K562 (cell line): ENCODE data around the gene NRGN. TPM values are rescaled to one million over a fixed set of nuclear protein-coding genes. Genes with fewer than 3 reads are reported as not detected.

ENCODE experiments used
- ATAC-seq: fragments of 200-7000 bp; cut with Tn5 transposase; 3 replicates; pipeline ENCODE4 v1.9.1; 2020; ENCODE audit warnings: moderate library complexity
- BruUV-seq: library from RNA; stranded (reverse); fragments of 400-500 nt; replicated peaks from 2 replicates; lab custom pipeline; 2021; lab: Mats Ljungman, UMichigan
- CTCF ChIA-PET: fragments of 300-600 bp; formaldehyde crosslinking; extraction: SDS; loops from one replicate; lab custom pipeline; 2021; ENCODE audit warnings: low intra/inter-chr PET ratio; lab: Yijun Ruan, JAX
- POLR2A ChIA-PET: fragments of 300-600, 350-650 bp; sonication (Branson Sonifier 250); formaldehyde crosslinking; extraction: SDS; loops from one replicate; lab custom pipeline; 2021; ENCODE audit warnings: antibody characterized with exemption, inconsistent platforms; lab: Yijun Ruan, JAX
- DNase-seq, 4 experiments: peaks; one replicate each; pipeline versions ENCODE4 v3.0.0 to v3.0.0-alpha.2; 2011 to 2018; ENCODE audit warnings: low spot score in 3 of 4, mixed read lengths in 3 of 4; ENCODE audit errors: extremely low read depth in 1 of 4
- FAIRE-seq: peaks from 2 replicates; lab custom pipeline; 2011; peaks lifted over from hg19 to GRCh38; lab: Jason Lieb, UNC
- H2AFZ ChIP-seq: 2 replicates; pipeline ENCODE4 v1.6.0; 2011; ENCODE audit warnings: low read depth, low read length, control low read depth, inconsistent platforms
- H3K27ac ChIP-seq: fragments of 200-600 bp; 3 replicates; pipeline ENCODE4 v1.8.0; 2011; ENCODE audit warnings: low read depth, mild to moderate bottlenecking, control low read depth, inconsistent platforms, low read length, moderate library complexity, mixed read lengths; ENCODE audit errors: extremely low read depth
- H3K27me3 ChIP-seq, 2 experiments: fragments of 300-600 bp in 1 of 2; 2 replicates in 1 of 2; 3 replicates in 1 of 2; pipeline versions ENCODE4 v1.6.0 to v1.8.0; 2011; ENCODE audit warnings: inconsistent platforms in 2 of 2, low read length in 2 of 2, mild to moderate bottlenecking in 1 of 2, mixed read lengths in 1 of 2, moderate library complexity in 1 of 2; ENCODE audit not compliant: control insufficient read depth in 2 of 2, insufficient read depth in 2 of 2
- H3K36me3 ChIP-seq: fragments of 300-600 bp; 3 replicates; pipeline ENCODE4 v1.8.0; 2011; ENCODE audit warnings: mild to moderate bottlenecking, low read length, inconsistent platforms; ENCODE audit not compliant: control insufficient read depth, insufficient read depth
- H3K4me1 ChIP-seq, 2 experiments: fragments of 200-600 bp in 1 of 2; replicated peaks in 1 of 2; 2 replicates in 1 of 2; 3 replicates in 1 of 2; pipeline versions ENCODE4 v1.5.1 to v1.8.0; 2011; ENCODE audit warnings: inconsistent platforms in 2 of 2, low read length in 2 of 2, mild to moderate bottlenecking in 1 of 2, mixed read lengths in 1 of 2, moderate library complexity in 1 of 2; ENCODE audit not compliant: control insufficient read depth in 2 of 2, insufficient read depth in 2 of 2
- H3K4me2 ChIP-seq: 2 replicates; pipeline ENCODE4 v1.6.1; 2011; ENCODE audit warnings: low read length, control low read depth, inconsistent platforms, mixed read lengths; ENCODE audit not compliant: insufficient read depth
- H3K4me3 ChIP-seq: fragments of 200-600 bp; sonication (generic), shearing (Covaris generic); 2 replicates; pipeline ENCODE4 v1.5.1; 2016; ENCODE audit warnings: control low read depth, inconsistent platforms
- H3K79me2 ChIP-seq: fragments of 200-600 bp; 3 replicates; pipeline ENCODE4 v1.8.0; 2011; ENCODE audit warnings: low read length, inconsistent platforms; ENCODE audit not compliant: control insufficient read depth, insufficient read depth
- H3K9ac ChIP-seq, 2 experiments: 2 replicates each; pipeline versions ENCODE4 v1.6.0 to v1.6.1; 2011; ENCODE audit warnings: low read depth in 2 of 2, low read length in 2 of 2, control low read depth in 1 of 2, inconsistent platforms in 1 of 2, mild to moderate bottlenecking in 1 of 2, mixed read lengths in 1 of 2; ENCODE audit not compliant: insufficient read depth in 1 of 2
- H3K9me1 ChIP-seq: one replicate; pipeline ENCODE4 v1.6.0; 2011; ENCODE audit warnings: inconsistent platforms, mild to moderate bottlenecking, low read length, moderate library complexity; ENCODE audit not compliant: control insufficient read depth, insufficient read depth
- H3K9me3 ChIP-seq: replicated peaks from 2 replicates; pipeline ENCODE4 v1.5.1; 2011; ENCODE audit warnings: low read depth, low read length, inconsistent platforms; ENCODE audit not compliant: control insufficient read depth, insufficient read depth
- H4K20me1 ChIP-seq: replicated peaks from 2 replicates; pipeline ENCODE4 v1.6.1; 2011; ENCODE audit warnings: low read length, inconsistent platforms, mixed read lengths; ENCODE audit not compliant: control insufficient read depth, insufficient read depth
- MBD1 ChIP-seq: fragments of 250-450 bp; sonication (Bioruptor Pico); IDR thresholded peaks from 2 replicates; pipeline ENCODE4 v1.8.0; 2022; ENCODE audit warnings: inconsistent platforms
- PCBP1 ChIP-seq: fragments of 200-400 bp; formaldehyde crosslinking; IDR thresholded peaks from 2 replicates; pipeline ENCODE4 v1.6.1; 2018; ENCODE audit warnings: mild to moderate bottlenecking, low read depth, low read length; ENCODE audit not compliant: poor library complexity, severe bottlenecking
- WGBS: fragments of 100-300 bp; shearing (Covaris generic); methylation state at CpG from one replicate; pipeline ENCODE4 v1.1.6; 2016; ENCODE audit warnings: low coverage, mixed read lengths; ENCODE audit not compliant: insufficient coverage; ENCODE audit errors: missing lambda C conversion rate; 5-methylcytosine and 5-hydroxymethylcytosine counted together
- in situ Hi-C: fragments of 300-500 bp; cut with MboI; formaldehyde crosslinking; loops from 4 replicates; pipeline ENCODE4 v1.15.0; 2018; ENCODE audit warnings: inconsistent platforms, mixed read lengths
- intact Hi-C: fragments of 100-400 bp; cut with micrococcal nuclease; formaldehyde crosslinking; loops from 2 replicates; pipeline ENCODE4 v1.14.2; 2022
- polyA plus RNA-seq, 8 experiments: library from polyadenylated mRNA; depleted of rRNA in 4 of 8; stranded (reverse) in 5 of 8; unstranded in 3 of 8; fragments of >200 nt; fragmentation: Nextera tagmentation in 2 of 8; fragmentation: Illumina TruSeq in 1 of 8; extraction: Ambion mirVana in 2 of 8; extraction: Trizol in 1 of 8; gene quantifications; 2 replicates each; pipeline versions ENCODE4 v1.2.1 to v1.2.3, GENCODE V29; 2011 to 2014; ENCODE audit warnings: inconsistent platforms in 1 of 8, missing spikeins in 1 of 8
- total RNA-seq, 7 experiments: library from RNA; depleted of rRNA in 6 of 7; stranded (reverse); fragments of >200 nt in 6 of 7; fragmentation: Illumina TruSeq in 2 of 7; extraction: Trizol in 2 of 7; gene quantifications; 2 replicates each; pipeline versions ENCODE4 v1.2.1 to v1.2.3, GENCODE V29; 2011 to 2021; ENCODE audit warnings: low replicate concordance in 1 of 7

NRGN gene
- total and polyA plus RNA-seq, 9 of the 15 experiments (the other 6 are each of a cell fraction or from before 2014, with no cell fraction given): 0.29 to 7.8 (median 3.5) TPM; not detected in 2

- Histone ChIP-seq H3K27ac (no peak overlapping the region), H3K4me1 (peaks cover 13 to 14% of the 10 kb centered on the region in 2 experiments; a peak in 4 of 5 replicates), H4K20me1 (0 out of 2 replicates have a peak, but pooled peaks cover 9% of the 10 kb centered on the region), H3K9ac (no peak overlapping the region), H3K9me1 (no peaks in the 10 kb centered on the region), H2AFZ (no peak overlapping the region), H3K9me3 (no peaks in the 10 kb centered on the region), H3K79me2 (no peaks in the 10 kb centered on the region), H3K4me3 (no peak overlapping the region), H3K36me3 (no peaks in the 10 kb centered on the region), H3K27me3 (peaks cover 15 to 40% of the 10 kb centered on the region in 2 experiments; a peak in 4 of 5 replicates), H3K4me2 (no peak overlapping the region)
- in situ Hi-C loops: no loop called here
- WGBS: 56% methylated on average over 43 of the region's 44 CpGs
- intact Hi-C loops: no loop called here
- DNase-seq (no peak), FAIRE-seq (no peak), ATAC-seq (no peak)
- POLR2A ChIA-PET: no interaction called here
- CTCF ChIA-PET: no interaction called here
- BruUV-seq: no TSS peak
- TF ChIP-seq PCBP1 (peak; percentile 22), MBD1 (CRISPR knock-in tag) (no peak)
Measured at GRCh38 chr11:124745270-124745834, 5.6 kb downstream of the NRGN start.
